ENCODE results near the gene CCT6A. TPM values are rescaled to one million over a fixed set of nuclear protein-coding genes. Genes with fewer than 3 reads are reported as not detected.
"Not testable (repeated sequence)": the region's sequence is repeated elsewhere in the genome, so short reads cannot be mapped to it uniquely, and the experiment has no call there.

The CCT6A gene
- total RNA-seq, 2 donors from 2014 or later, result 173 to 236 TPM

GRCh38 chr7:56046721-56047445 is 4.7 kb upstream of the CCT6A start:
- Mint-ChIP-seq H3K9me3 (no peaks in the 10 kb centered on the region), H3K36me3 (peaks cover 0 to 13% of the 10 kb centered on the region in 2 donors), H3K27ac (no peak overlapping the region)
- no peak for DNase-seq (ENCODE audit: low spot score in 2 of 2)
- no peak for ATAC-seq

GRCh38 chr7:56047446-56048116 is 4.0 kb upstream of the CCT6A start:
- DNase-seq (ENCODE audit: low spot score in 2 of 2); H3K27ac Mint-ChIP-seq; ATAC-seq; H3K9me3 Mint-ChIP-seq: not testable (repeated sequence)
- peaks cover 0 to 13% of the 10 kb centered on the region in 2 donors for H3K36me3 Mint-ChIP-seq

- H3K27ac Mint-ChIP-seq, result no peak overlapping the region
- H3K36me3 Mint-ChIP-seq, result peaks cover 5 to 13% of the 10 kb centered on the region in 2 donors
- ATAC-seq (no peak), DNase-seq (ENCODE audit: low spot score in 2 of 2) (no peak)
- no peaks in the 10 kb centered on the region for H3K9me3 Mint-ChIP-seq
These were observed 3.3 kb upstream of the CCT6A start for GRCh38 chr7:56048245-56048644.

GRCh38 chr7:56048763-56049162 is 2.8 kb upstream of the CCT6A start:
- DNase-seq (ENCODE audit: low spot score in 2 of 2); H3K27ac Mint-ChIP-seq; H3K9me3 Mint-ChIP-seq; ATAC-seq: not testable (repeated sequence)
- H3K36me3 Mint-ChIP-seq, result peaks cover 10 to 15% of the 10 kb centered on the region in 2 donors

- ATAC-seq, result no peak
- DNase-seq (ENCODE audit: low spot score in 2 of 2), result no peak
- no peaks in the 10 kb centered on the region for H3K9me3 Mint-ChIP-seq
- H3K36me3 Mint-ChIP-seq, result peaks cover 17 to 33% of the 10 kb centered on the region in 2 donors
- peak overlapping the region; percentile 89 to 98 for H3K27ac Mint-ChIP-seq
These were observed 569 bp upstream of the CCT6A start for GRCh38 chr7:56051053-56051338.

- peak overlapping the region; percentile 89 to 91 for H3K27ac Mint-ChIP-seq
- ATAC-seq (no peak), DNase-seq (ENCODE audit: low spot score in 2 of 2) (no peak)
- H3K9me3 Mint-ChIP-seq, result no peaks in the 10 kb centered on the region
- H3K36me3 Mint-ChIP-seq, result peaks cover 22 to 42% of the 10 kb centered on the region in 2 donors
These were observed 1.8 kb downstream of the CCT6A start for GRCh38 chr7:56053379-56053778.

GRCh38 chr7:56053993-56054392 is 2.4 kb downstream of the CCT6A start:
- peak overlapping the region in 1 of 2 donors; percentile 89 for H3K27ac Mint-ChIP-seq
- no peak for DNase-seq (ENCODE audit: low spot score in 2 of 2)
- ATAC-seq, result no peak
- peaks cover 22 to 44% of the 10 kb centered on the region in 2 donors for H3K36me3 Mint-ChIP-seq
- H3K9me3 Mint-ChIP-seq, result no peaks in the 10 kb centered on the region

- peaks cover 28 to 45% of the 10 kb centered on the region in 2 donors for H3K36me3 Mint-ChIP-seq
- H3K9me3 Mint-ChIP-seq, result no peaks in the 10 kb centered on the region
- ATAC-seq (peak in 1 of 2 donors; percentile 22), DNase-seq (ENCODE audit: low spot score in 2 of 2) (no peak)
- peak overlapping the region; percentile 86 to 94 for H3K27ac Mint-ChIP-seq
These were observed 10.8 kb downstream of the CCT6A start for GRCh38 chr7:56062382-56062781.

- Mint-ChIP-seq H3K9me3 (no peaks in the 10 kb centered on the region), H3K27ac (peak overlapping the region; percentile 86 to 94), H3K36me3 (peaks cover 23 to 39% of the 10 kb centered on the region in 2 donors)
- DNase-seq (ENCODE audit: low spot score in 2 of 2) (peak in 1 of 2 donors; percentile 13), ATAC-seq (no peak)
These were observed 11.9 kb downstream of the CCT6A start for GRCh38 chr7:56063500-56063881.

- peak; percentile 92 to 93 for ATAC-seq
- peak within 1 kb of the TSS; percentile 86 to 94 for H3K27ac Mint-ChIP-seq
- DNase-seq (ENCODE audit: low spot score in 2 of 2), result peak; percentile 90 to 92
- peaks cover 23 to 42% of the 10 kb centered on the region in 2 donors for H3K36me3 Mint-ChIP-seq
- H3K9me3 Mint-ChIP-seq, result no peaks in the 10 kb centered on the region
These were observed 12.5 kb downstream of the CCT6A start, which contains the start of gene SUMF2 for GRCh38 chr7:56063882-56064625. Gene SUMF2, plus strand, starts transcription at chr7:56064286. Its CDS starts 26 bp downstream, at chr7:56064312.

GRCh38 chr7:56066376-56066775 is 14.8 kb downstream of the CCT6A start:
- not testable (repeated sequence) for H3K9me3 Mint-ChIP-seq, H3K27ac Mint-ChIP-seq, ATAC-seq
- peak in 1 of 2 donors; percentile 33 for DNase-seq (ENCODE audit: low spot score in 2 of 2)
- H3K36me3 Mint-ChIP-seq, result peaks cover 17 to 38% of the 10 kb centered on the region in 2 donors

GRCh38 chr7:56074371-56074791 is 22.8 kb downstream of the CCT6A start:
- peak overlapping the region; percentile 2 to 20 for H3K27ac Mint-ChIP-seq
- H3K36me3 Mint-ChIP-seq, result peaks cover 2 to 7% of the 10 kb centered on the region in 2 donors
- ATAC-seq (peak; percentile 87 to 89), DNase-seq (ENCODE audit: low spot score in 2 of 2) (peak; percentile 65 to 81)
- no peaks in the 10 kb centered on the region for H3K9me3 Mint-ChIP-seq

- DNase-seq (ENCODE audit: low spot score in 2 of 2) (peak in 1 of 2 donors; percentile 39), ATAC-seq (no peak)
- H3K27ac Mint-ChIP-seq, result no peak overlapping the region
- peaks cover 0 to 5% of the 10 kb centered on the region in 2 donors for H3K36me3 Mint-ChIP-seq
- no peaks in the 10 kb centered on the region for H3K9me3 Mint-ChIP-seq
These were observed 26.1 kb downstream of the CCT6A start for GRCh38 chr7:56077681-56078080.

- H3K36me3 Mint-ChIP-seq, result peaks cover 0 to 5% of the 10 kb centered on the region in 2 donors
- ATAC-seq (no peak), DNase-seq (ENCODE audit: low spot score in 2 of 2) (peak in 1 of 2 donors; percentile 47)
- H3K27ac Mint-ChIP-seq, result peak overlapping the region in 1 of 2 donors; percentile 84
- no peaks in the 10 kb centered on the region for H3K9me3 Mint-ChIP-seq
These were observed 26.6 kb downstream of the CCT6A start for GRCh38 chr7:56078196-56078595.

- ATAC-seq, result no peak
- H3K27ac Mint-ChIP-seq, result peak overlapping the region; percentile 66 to 84
- peak in 1 of 2 donors; percentile 40 for DNase-seq (ENCODE audit: low spot score in 2 of 2)
- peaks cover 0 to 5% of the 10 kb centered on the region in 2 donors for H3K36me3 Mint-ChIP-seq
- H3K9me3 Mint-ChIP-seq, result no peaks in the 10 kb centered on the region
These were observed 28.1 kb downstream of the CCT6A start for GRCh38 chr7:56079450-56080185.

- DNase-seq (ENCODE audit: low spot score in 2 of 2), result not testable (repeated sequence)
These were observed 29.3 kb downstream of the CCT6A start for GRCh38 chr7:56080726-56081435.

More at GRCh38 chr7:56080726-56081435, 29.3 kb downstream of the CCT6A start:
- not testable (repeated sequence) for H3K9me3 Mint-ChIP-seq, H3K36me3 Mint-ChIP-seq, ATAC-seq
- H3K27ac Mint-ChIP-seq, result peak overlapping the region; percentile 44 to 67
